BJ (cell line): ENCODE measurements around the gene OR4K1. TPM values are rescaled to one million over a fixed set of nuclear protein-coding genes. Genes with fewer than 3 reads are reported as not detected.
"Not testable (repeated sequence)": the region's sequence is repeated elsewhere in the genome, so short reads cannot be mapped to it uniquely, and the experiment has no call there.

Source experiments
- CTCF ChIA-PET: fragments of 350-600 bp; formaldehyde crosslinking; extraction: SDS; loops from one replicate; lab custom pipeline; 2021; ENCODE audit warnings: antibody characterized with exemption, inconsistent platforms; lab: Yijun Ruan, JAX
- POLR2A ChIA-PET: fragments of 300-600 bp; sonication (Branson Sonifier 250); formaldehyde crosslinking; extraction: SDS; loops from one replicate; lab custom pipeline; 2021; ENCODE audit warnings: antibody characterized with exemption; lab: Charles Lee
- DNase-seq: peaks from one replicate; pipeline ENCODE4 v3.0.0-alpha.2; 2011; ENCODE audit warnings: low read depth
- H3K27me3 ChIP-seq: 2 replicates; pipeline ENCODE4 v1.6.0; 2011; ENCODE audit warnings: low read length; ENCODE audit not compliant: control insufficient read depth, insufficient read depth
- H3K36me3 ChIP-seq: 2 replicates; pipeline ENCODE4 v1.5.1; 2011; ENCODE audit warnings: low read length; ENCODE audit not compliant: control insufficient read depth, insufficient read depth
- H3K4me3 ChIP-seq: 2 replicates; pipeline ENCODE4 v1.5.1; 2011; ENCODE audit warnings: low read depth, mild to moderate bottlenecking, control low read depth, low read length
- polyA plus RNA-seq: library from polyadenylated mRNA; depleted of rRNA; stranded (reverse); fragments of >200 nt; gene quantifications from 2 replicates; pipeline ENCODE4 v1.2.3, GENCODE V29; 2011
- TF ChIP-seq, protein P1 (sequence below): IDR thresholded peaks from 2 replicates; pipeline ENCODE4 v1.5.1; 2011; ENCODE audit warnings: low read depth, mild to moderate bottlenecking, control low read depth, inconsistent platforms, low read length, moderate library complexity; ENCODE audit not compliant: insufficient read depth

OR4K1 gene
- polyA plus RNA-seq, 1 experiment = not detected

DNA sequence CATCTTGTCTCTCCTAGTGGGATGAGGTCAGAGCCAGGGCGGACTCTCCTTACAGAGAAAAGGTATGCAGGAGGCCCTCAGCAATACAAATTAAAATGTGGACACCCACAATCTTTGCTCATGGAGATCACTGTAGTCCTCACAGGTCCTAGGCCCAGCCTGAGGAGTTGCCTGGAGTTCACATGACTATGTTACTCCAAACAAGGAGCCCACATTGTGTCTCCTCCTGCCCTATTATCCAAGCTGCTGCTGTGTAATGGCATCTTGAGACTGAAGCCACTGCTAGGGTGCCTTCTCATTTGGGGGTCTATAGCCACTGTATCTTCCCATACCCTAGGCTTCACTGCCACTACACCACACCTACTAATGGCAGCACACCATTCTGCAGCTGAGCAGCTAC, 11.0 kb downstream of the OR4K1 start:
- POLR2A ChIA-PET = no interaction called here
- CTCF ChIA-PET = no interaction called here
- DNase-seq = no peak

DNA sequence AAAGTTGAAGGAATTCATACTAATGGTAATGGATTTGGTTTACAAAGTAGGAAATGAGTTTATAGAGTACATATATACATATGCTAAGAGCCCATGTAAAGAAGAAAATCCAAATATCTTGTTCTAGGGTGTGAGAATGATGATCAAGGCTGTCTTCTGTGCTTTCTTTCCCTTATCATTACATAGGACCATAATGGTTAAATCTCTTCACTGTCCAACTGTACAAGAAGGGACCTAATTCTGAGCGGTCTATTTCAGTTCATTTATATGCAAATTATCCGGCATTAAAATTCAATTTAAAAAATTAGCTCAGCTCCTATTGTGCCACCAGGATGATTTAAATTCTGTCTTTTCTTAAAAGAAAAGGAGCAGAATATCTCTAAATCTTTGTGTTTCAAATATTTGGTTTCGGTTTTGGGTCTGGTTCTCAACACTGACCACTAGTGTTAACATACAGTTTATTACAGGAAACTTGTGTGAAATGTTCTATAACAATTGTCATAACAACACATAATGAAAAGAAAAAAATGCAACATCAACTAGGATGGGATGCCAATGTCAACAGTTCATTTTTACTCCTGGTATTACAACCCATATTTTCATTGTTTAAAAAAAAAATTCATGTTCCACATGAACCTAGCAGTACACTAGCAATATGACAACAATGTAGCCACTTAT, 16.8 kb downstream of the OR4K1 start:
- ChIA-PET CTCF (interaction anchor here (1.0 kb wide), 1 partner anchor 10 kb away, joined by 3 read pairs; no protein-coding TSS in a partner anchor), POLR2A (no interaction called here)
- H3K36me3 ChIP-seq = no peaks in the 10 kb centered on the region
- H3K4me3 ChIP-seq = no peak overlapping the region
- no peak for DNase-seq
- TF ChIP-seq, protein P1, sequence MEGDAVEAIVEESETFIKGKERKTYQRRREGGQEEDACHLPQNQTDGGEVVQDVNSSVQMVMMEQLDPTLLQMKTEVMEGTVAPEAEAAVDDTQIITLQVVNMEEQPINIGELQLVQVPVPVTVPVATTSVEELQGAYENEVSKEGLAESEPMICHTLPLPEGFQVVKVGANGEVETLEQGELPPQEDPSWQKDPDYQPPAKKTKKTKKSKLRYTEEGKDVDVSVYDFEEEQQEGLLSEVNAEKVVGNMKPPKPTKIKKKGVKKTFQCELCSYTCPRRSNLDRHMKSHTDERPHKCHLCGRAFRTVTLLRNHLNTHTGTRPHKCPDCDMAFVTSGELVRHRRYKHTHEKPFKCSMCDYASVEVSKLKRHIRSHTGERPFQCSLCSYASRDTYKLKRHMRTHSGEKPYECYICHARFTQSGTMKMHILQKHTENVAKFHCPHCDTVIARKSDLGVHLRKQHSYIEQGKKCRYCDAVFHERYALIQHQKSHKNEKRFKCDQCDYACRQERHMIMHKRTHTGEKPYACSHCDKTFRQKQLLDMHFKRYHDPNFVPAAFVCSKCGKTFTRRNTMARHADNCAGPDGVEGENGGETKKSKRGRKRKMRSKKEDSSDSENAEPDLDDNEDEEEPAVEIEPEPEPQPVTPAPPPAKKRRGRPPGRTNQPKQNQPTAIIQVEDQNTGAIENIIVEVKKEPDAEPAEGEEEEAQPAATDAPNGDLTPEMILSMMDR = no peak
- no peaks in the 10 kb centered on the region for H3K27me3 ChIP-seq

More for the DNA sequence above, 11.0 kb downstream of the OR4K1 start:
- H3K36me3 ChIP-seq = no peaks in the 10 kb centered on the region
- no peaks in the 10 kb centered on the region for H3K27me3 ChIP-seq
- H3K4me3 ChIP-seq = no peak overlapping the region
- TF ChIP-seq, protein P1 = no peak

DNA sequence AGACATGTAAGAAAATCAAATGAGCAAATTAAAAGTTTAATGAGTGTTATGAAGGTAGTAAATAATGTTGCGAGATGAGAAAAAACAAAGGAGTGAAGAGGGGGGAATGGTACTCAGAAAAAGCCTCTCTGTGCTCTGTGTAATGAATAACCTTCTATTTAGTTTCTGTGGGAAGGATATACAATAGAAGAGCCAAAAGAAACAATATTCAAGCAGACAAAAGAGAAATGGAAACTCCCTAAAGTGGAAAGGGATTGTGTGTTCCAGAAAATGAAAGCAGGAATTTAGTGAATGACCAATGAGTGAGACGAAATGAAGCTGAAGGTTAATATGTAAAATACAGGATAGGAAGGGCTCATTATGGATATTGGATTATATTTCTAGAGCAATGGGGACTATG, 18.5 kb downstream of the OR4K1 start:
- DNase-seq = no peak
- Histone ChIP-seq H3K36me3 (no peaks in the 10 kb centered on the region), H3K27me3 (no peaks in the 10 kb centered on the region), H3K4me3 (no peak overlapping the region)
- CTCF ChIA-PET = no interaction called here
- TF ChIP-seq, protein P1 = no peak
- POLR2A ChIA-PET = no interaction called here

DNA sequence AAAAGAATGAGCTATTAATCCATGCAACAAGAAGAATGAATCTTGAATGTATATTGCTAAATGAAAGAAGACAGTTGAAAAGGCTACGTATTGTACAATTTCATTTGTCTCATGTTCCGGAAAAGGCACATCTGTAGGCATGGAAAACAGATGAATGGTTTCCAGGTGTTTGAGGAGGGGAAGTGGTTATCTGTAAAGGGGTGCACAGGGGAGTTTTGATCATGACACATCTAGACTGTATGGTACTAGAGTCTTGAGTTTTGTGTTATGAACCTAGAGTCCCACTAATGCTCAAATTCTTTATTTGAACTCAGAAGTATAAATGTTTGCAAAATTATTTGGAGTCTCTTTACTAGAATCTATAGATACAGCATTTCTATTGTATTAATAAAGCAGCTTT, 39.0 kb downstream of the OR4K1 start:
- DNase-seq, POLR2A ChIA-PET, H3K4me3 ChIP-seq, H3K27me3 ChIP-seq, H3K36me3 ChIP-seq, CTCF ChIA-PET: not testable (repeated sequence)

DNA sequence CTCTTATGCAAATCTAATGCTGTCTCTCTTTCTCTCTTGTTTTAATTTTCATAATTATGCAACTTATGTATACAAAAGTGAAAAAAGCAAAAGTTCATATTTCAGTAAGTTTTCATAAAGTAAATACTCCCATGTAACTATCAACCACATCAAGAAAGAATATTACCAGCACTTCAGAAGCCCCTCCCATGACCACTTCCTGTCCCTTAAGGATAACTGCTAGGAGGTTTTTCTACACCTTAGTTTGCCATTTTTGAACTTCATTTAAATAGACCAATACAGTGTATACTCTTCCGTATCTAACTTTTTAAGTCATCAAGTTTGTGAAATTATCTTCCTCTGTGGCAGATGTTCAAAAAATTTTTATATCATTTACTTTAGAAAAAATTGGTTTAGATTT, 44.1 kb downstream of the OR4K1 start:
- DNase-seq = no peak
- POLR2A ChIA-PET = no interaction called here
- CTCF ChIA-PET = no interaction called here
- no peaks in the 10 kb centered on the region for H3K36me3 ChIP-seq
- TF ChIP-seq, protein P1 = no peak
- H3K27me3 ChIP-seq = no peaks in the 10 kb centered on the region
- no peak overlapping the region for H3K4me3 ChIP-seq

DNA sequence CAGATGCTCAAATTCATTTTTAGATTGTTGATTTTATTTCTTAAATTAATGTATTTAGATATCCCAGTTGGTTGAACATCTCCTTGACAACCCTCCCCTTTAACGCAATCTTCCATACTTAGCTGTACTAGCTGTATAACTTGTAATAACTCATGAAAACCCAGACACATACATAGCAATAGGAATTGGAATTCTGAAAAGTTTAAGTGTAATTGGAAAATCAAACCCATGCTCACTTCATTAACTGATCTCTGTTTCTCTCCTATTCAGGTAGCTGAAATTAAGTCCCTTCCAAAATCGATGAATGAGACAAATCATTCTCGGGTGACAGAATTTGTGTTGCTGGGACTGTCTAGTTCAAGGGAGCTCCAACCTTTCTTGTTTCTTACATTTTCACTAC, 44.6 kb downstream of the OR4K1 start, which contains the start of gene OR4K15:
TSS of gene OR4K15 (plus strand) at position 301 of the 400 bp plus-strand sequence. CDS start at position 301, 0 bp downstream.
- H3K4me3 ChIP-seq = no peak within 1 kb of the TSS
- H3K27me3 ChIP-seq = no peaks in the 10 kb centered on the region
- H3K36me3 ChIP-seq = no peaks in the 10 kb centered on the region
- ChIA-PET POLR2A (no interaction called here), CTCF (no interaction called here)
- TF ChIP-seq, protein P1 = no peak
- DNase-seq = no peak
